ENCODE results near the gene R3HDM4. TPM values are rescaled to one million over a fixed set of nuclear protein-coding genes. Genes with fewer than 3 reads are reported as not detected.

The R3HDM4 gene
- total RNA-seq, 4 donors from 2014 or later = 37.2 to 49.1 (median 44.3) TPM

- Histone ChIP-seq H3K27ac (no peak overlapping the region), H3K9me3 (no peaks in the 10 kb centered on the region), H3K4me3 (no peak overlapping the region), H3K36me3 (peaks cover 0 to 8% of the 10 kb centered on the region in 2 donors), H3K4me1 (no peaks in the 10 kb centered on the region), H3K27me3 (peaks cover 25 to 47% (median 42%) of the 10 kb centered on the region in 3 donors)
- ATAC-seq (no peak), DNase-seq (no peak)
- in situ Hi-C loops (cut with MboI; ENCODE audit: low sequenced_read_pairs in 4 of 4) = loop anchor here in 1 of 4 donors (25.0 kb wide), 1 partner anchor 124 kb away; the partner anchor contains the start of gene WDR18
- TF ChIP-seq POLR2A (IDR thresholded peaks at IDR 0.05) = no peak
- TF ChIP-seq, protein P1, sequence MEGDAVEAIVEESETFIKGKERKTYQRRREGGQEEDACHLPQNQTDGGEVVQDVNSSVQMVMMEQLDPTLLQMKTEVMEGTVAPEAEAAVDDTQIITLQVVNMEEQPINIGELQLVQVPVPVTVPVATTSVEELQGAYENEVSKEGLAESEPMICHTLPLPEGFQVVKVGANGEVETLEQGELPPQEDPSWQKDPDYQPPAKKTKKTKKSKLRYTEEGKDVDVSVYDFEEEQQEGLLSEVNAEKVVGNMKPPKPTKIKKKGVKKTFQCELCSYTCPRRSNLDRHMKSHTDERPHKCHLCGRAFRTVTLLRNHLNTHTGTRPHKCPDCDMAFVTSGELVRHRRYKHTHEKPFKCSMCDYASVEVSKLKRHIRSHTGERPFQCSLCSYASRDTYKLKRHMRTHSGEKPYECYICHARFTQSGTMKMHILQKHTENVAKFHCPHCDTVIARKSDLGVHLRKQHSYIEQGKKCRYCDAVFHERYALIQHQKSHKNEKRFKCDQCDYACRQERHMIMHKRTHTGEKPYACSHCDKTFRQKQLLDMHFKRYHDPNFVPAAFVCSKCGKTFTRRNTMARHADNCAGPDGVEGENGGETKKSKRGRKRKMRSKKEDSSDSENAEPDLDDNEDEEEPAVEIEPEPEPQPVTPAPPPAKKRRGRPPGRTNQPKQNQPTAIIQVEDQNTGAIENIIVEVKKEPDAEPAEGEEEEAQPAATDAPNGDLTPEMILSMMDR (IDR thresholded peaks at IDR 0.05 in 4 of 5, conservative IDR thresholded peaks at IDR 0.05 in 1 of 5) = no peak
- intact Hi-C loops (cut with DNase I; ENCODE audit: low total_unique reads) = no loop called here
Observed at GRCh38 chr19:863315-863620, 49.8 kb downstream of the R3HDM4 start.

- DNase-seq = peak in 1 of 2 donors; percentile 47
- peak in 1 of 2 donors; percentile 17 for ATAC-seq
- Histone ChIP-seq H3K27ac (no peak overlapping the region), H3K9me3 (no peaks in the 10 kb centered on the region), H3K27me3 (peaks cover 31 to 48% (median 42%) of the 10 kb centered on the region in 3 donors), H3K36me3 (peaks cover 0 to 3% of the 10 kb centered on the region in 2 donors), H3K4me3 (no peak overlapping the region), H3K4me1 (no peaks in the 10 kb centered on the region)
- intact Hi-C loops (cut with DNase I; ENCODE audit: low total_unique reads) = no loop called here
- in situ Hi-C loops (cut with MboI; ENCODE audit: low sequenced_read_pairs in 4 of 4) = loop anchor here in 1 of 4 donors (25.0 kb wide), 1 partner anchor 125 kb away; the partner anchor contains the start of gene WDR18
- TF ChIP-seq POLR2A (IDR thresholded peaks at IDR 0.05) = no peak
- TF ChIP-seq, protein P1 (IDR thresholded peaks at IDR 0.05 in 4 of 5, conservative IDR thresholded peaks at IDR 0.05 in 1 of 5) = no peak
Observed at GRCh38 chr19:862581-863314, 50.3 kb downstream of the R3HDM4 start.

- no peak for DNase-seq
- no peaks in the 10 kb centered on the region for H3K4me1 ChIP-seq
- TF ChIP-seq POLR2A (IDR thresholded peaks at IDR 0.05) = no peak
- TF ChIP-seq, protein P1 (IDR thresholded peaks at IDR 0.05 in 4 of 5, conservative IDR thresholded peaks at IDR 0.05 in 1 of 5) = no peak
- no peak overlapping the region for H3K27ac ChIP-seq
- H3K4me3 ChIP-seq = no peak overlapping the region
- H3K27me3 ChIP-seq = peaks cover 32 to 48% (median 42%) of the 10 kb centered on the region in 3 donors
- intact Hi-C loops (cut with DNase I; ENCODE audit: low total_unique reads) (no loop called here), in situ Hi-C loops (cut with MboI; ENCODE audit: low sequenced_read_pairs in 4 of 4) (loop anchor here in 1 of 4 donors (25.0 kb wide), 1 partner anchor 125 kb away; the partner anchor contains the start of gene WDR18)
- peak in 1 of 2 donors; percentile 4 for ATAC-seq
- H3K9me3 ChIP-seq = no peaks in the 10 kb centered on the region
- no peaks in the 10 kb centered on the region for H3K36me3 ChIP-seq
Observed at GRCh38 chr19:861756-862580, 51.1 kb downstream of the R3HDM4 start.

DNA sequence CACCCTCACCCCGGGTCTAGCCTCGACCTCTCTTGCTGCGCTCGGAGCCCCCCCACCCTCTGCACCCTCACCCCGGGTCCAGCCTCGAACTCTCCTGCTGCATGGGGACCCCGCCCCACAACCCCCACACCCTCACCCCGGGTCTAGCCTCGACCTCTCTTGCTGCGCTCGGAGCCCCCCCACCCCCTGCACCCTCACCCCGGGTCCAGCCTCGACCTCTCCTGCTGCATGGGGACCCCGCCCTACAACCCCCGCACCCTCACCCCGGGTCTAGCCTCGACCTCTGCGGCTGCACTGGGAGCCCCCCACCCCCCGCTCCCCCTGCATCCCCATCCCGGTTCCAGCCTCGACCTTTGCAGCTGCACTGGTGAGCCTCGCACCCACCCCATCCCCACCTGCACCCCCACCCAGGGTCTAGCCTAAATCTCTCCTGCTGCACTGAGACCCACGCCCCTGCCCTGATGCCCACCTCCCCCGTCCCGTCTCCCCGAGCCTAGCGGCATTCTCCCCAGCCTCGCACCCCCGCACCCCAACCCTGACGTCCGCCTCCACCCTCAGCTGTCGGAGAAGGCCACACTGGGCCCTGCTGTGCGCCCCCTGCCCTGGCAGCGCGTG, 51.8 kb downstream of the R3HDM4 start:
- in situ Hi-C loops (cut with MboI; ENCODE audit: low sequenced_read_pairs in 4 of 4) = loop anchor here in 1 of 4 donors (25.0 kb wide), 1 partner anchor 126 kb away; the partner anchor contains the start of gene WDR18
- peaks cover 32 to 53% (median 47%) of the 10 kb centered on the region in 3 donors for H3K27me3 ChIP-seq
- DNase-seq = no peak
- H3K4me3 ChIP-seq = peak overlapping the region in 2 of 4 donors; percentile 41 to 54
- intact Hi-C loops (cut with DNase I; ENCODE audit: low total_unique reads) = no loop called here
- no peak for ATAC-seq
- no peaks in the 10 kb centered on the region for H3K9me3 ChIP-seq
- no peak overlapping the region for H3K27ac ChIP-seq
- TF ChIP-seq, protein P1 (IDR thresholded peaks at IDR 0.05 in 4 of 5, conservative IDR thresholded peaks at IDR 0.05 in 1 of 5) = no peak
- TF ChIP-seq POLR2A (IDR thresholded peaks at IDR 0.05) = no peak
- H3K36me3 ChIP-seq = no peaks in the 10 kb centered on the region
- H3K4me1 ChIP-seq = no peaks in the 10 kb centered on the region

Measured in gastrocnemius medialis (tissue), 4 donors.